Ectodermal cell (in vitro differentiated cells): ENCODE measurements around the gene FCHO1.
"Not testable (repeated sequence)": the region's sequence is repeated elsewhere in the genome, so short reads cannot be mapped to it uniquely, and the experiment has no call there.

ENCODE experiments used
- H3K27ac ChIP-seq: 2 replicates; pipeline ENCODE4 v1.7.0; 2013; ENCODE audit warnings: mild to moderate bottlenecking, low read depth, low read length; ENCODE audit not compliant: insufficient read depth, poor library complexity, severe bottlenecking
- H3K27me3 ChIP-seq: 2 replicates; pipeline ENCODE4 v1.7.0; 2013; ENCODE audit warnings: mild to moderate bottlenecking, low read length; ENCODE audit not compliant: insufficient read depth, control insufficient read depth, poor library complexity, severe bottlenecking
- H3K36me3 ChIP-seq: one replicate; pipeline ENCODE4 v1.7.0; 2013; ENCODE audit warnings: low read length; ENCODE audit not compliant: control insufficient read depth, insufficient read depth
- H3K4me1 ChIP-seq: one replicate; pipeline ENCODE4 v1.7.0; 2013; ENCODE audit warnings: low read length; ENCODE audit not compliant: control insufficient read depth, insufficient read depth
- H3K4me3 ChIP-seq: 2 replicates; pipeline ENCODE4 v1.7.0; 2013; ENCODE audit warnings: low read depth, low read length, control low read depth; ENCODE audit not compliant: insufficient read depth
- H3K9me3 ChIP-seq: 2 replicates; pipeline ENCODE4 v1.7.0; 2013; ENCODE audit warnings: mild to moderate bottlenecking, low read length, moderate library complexity; ENCODE audit not compliant: control insufficient read depth
- WGBS, 2 experiments: methylation state at CpG; one replicate each; pipeline ENCODE4 v1.1.7; 2013; ENCODE audit warnings: missing lambda C conversion rate in 2 of 2; 5-methylcytosine and 5-hydroxymethylcytosine counted together

Gene FCHO1

DNA sequence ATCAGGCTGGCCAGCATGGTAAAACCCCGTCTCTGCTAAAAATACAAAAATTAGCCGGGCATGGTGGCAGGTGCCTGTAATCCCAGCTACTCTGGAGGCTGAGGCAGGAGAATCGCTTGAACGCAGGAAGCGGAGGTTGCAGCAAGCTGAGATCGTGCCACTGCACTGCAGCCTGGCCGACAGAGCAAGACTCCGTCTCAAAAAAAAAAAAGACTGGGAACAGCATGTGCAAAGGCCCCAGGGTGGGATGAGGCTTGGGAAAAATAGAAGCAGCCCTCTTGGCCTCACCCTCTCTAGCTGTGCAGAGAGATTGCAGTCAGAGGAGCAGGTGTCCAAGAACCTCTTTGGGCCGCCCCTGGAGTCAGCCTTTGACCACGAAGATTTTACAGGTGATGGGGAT, 26.6 kb downstream of the FCHO1 start:
- H3K36me3 ChIP-seq, H3K9me3 ChIP-seq, H3K4me3 ChIP-seq, H3K27me3 ChIP-seq, H3K27ac ChIP-seq, H3K4me1 ChIP-seq: not testable (repeated sequence)
- 80 to 81% methylated on average over 10 of the region's 10 CpGs for WGBS, 2 experiments

DNA sequence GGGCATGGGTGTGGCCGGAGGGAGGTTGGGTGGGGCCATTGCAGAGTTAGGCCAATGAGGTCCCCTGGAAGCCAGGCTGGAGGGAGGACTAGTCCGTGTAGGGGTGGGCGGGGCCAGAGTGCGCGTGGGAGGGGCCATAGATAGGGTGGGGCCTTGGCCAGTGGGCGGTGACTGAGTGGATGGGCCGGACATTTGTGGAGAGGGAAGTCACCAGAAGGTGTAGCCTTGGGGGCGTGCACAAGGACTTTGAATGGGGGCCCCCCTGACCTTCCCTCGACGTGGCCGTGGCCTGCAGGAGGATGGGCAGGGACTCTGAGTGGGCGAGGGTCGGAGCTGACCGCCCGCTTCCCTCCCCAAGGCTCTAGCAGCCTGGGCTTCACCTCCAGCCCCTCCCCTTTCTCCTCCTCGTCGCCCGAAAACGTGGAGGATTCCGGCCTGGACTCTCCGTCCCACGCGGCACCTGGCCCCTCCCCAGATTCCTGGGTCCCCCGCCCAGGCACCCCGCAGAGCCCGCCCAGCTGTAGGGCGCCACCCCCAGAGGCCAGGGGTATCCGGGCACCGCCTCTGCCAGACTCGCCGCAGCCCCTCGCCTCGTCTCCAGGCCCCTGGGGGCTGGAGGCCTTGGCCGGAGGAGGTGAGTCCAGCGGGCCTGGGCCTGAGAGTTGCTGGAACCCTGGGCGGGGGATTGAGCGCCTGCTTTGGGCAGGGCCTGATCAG, 27.1 kb downstream of the FCHO1 start:
- Histone ChIP-seq H3K9me3 (no peaks in the 10 kb centered on the region), H3K4me3 (peak overlapping the region; percentile 30), H3K36me3 (no peaks in the 10 kb centered on the region), H3K27me3 (no peaks in the 10 kb centered on the region), H3K4me1 (peaks cover 6% of the 10 kb centered on the region), H3K27ac (no peak overlapping the region)
- WGBS, 2 experiments, result 4% methylated on average over 37 of the region's 37 CpGs

DNA sequence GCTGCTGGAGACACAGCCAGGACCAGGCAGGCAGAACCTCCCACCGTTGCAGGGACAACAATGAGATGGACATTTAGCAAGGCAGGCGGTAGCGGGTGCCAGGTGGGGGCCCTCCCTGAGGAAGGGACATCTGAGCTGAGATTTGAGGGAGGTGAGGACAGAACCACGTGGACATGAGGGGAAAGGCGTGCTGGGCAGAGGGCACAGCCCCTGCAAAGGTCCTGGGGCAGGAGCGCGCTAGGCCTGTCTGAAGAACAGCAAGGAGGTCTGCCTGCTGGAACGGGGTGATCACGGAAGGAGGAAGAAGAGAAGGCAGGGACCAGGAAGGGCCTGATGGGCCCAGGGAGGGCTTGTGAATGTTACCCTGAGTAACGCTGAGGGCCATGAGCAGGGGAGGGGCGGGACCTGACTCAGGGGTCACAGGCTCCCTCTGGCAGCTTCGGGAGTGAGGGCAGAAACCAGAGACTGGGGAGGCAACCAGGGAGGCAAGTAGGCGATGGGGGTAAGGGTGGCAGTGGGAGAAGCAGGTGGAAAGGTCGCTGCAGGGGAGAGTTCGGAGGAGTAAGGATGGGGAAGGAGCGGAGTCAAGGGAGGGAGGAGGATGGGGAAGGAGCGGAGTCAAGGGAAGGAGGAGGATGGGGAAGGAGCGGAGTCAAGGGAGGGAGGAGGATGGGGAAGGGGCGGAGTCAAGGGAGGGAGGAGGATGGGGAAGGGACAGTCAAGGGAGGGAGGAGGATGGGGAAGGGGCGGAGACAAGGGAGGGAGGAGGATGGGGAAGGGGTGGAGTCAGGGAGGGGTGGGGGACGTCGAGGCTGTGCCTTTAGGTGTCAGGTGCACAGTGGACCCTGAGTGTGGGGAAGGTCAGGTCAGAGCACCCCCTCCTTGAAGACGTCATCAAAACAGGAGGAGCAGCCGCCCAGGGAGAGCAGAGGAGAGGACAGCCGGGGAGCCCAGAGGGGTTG, 28.0 kb downstream of the FCHO1 start:
- Histone ChIP-seq H3K27me3 (no peaks in the 10 kb centered on the region), H3K4me3 (peak overlapping the region; percentile 30), H3K4me1 (peaks cover 6% of the 10 kb centered on the region), H3K27ac (no peak overlapping the region), H3K36me3 (no peaks in the 10 kb centered on the region), H3K9me3 (no peaks in the 10 kb centered on the region)
- WGBS, 2 experiments, result 10 to 14% methylated on average over 25 of the region's 25 CpGs

DNA sequence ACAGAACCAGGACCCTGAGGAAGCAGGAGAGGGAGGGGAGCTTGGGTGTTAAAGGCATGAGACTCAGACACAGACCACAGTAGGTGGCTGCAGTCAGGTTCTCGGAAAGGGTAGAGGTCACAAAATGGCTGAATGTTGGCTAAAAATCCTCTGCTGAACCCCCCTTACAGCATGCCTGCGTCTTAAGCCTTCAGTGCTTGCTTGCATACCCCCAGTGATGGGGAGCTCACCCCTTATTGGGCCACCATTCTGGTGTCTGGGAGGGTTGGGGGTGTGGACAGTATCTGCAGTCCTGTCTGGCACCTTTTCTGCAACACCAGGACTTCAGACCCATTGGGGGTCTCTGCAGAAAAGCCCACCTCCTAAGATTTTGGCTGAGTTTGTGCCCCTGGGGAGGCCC, 29.5 kb downstream of the FCHO1 start:
- Histone ChIP-seq H3K9me3 (no peaks in the 10 kb centered on the region), H3K4me3 (no peak overlapping the region), H3K27ac (no peak overlapping the region), H3K27me3 (no peaks in the 10 kb centered on the region), H3K36me3 (no peaks in the 10 kb centered on the region), H3K4me1 (no peaks in the 10 kb centered on the region)
- WGBS, 2 experiments, result 88 to 94% methylated on average over 2 of the region's 2 CpGs

DNA sequence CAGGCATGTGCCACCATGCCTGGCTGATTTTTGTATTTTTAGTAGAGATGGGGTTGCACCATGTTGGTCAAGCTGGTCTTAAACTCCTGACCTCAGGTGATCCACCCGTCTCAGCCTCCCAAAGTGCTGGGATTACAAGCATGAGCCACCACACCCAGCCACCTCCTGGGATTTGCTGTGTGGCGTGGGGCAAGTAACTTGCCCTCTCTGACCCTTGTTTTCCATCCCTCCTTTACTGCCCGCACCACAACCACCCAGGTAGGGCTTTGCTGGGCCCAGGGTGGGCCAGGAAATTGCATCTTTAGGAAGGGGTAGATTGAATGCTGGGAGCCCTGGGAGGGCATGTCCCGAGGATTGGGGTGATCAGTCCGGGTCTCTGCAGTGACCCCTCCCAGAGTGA, 32.4 kb downstream of the FCHO1 start:
- not testable (repeated sequence) for H3K4me1 ChIP-seq, H3K9me3 ChIP-seq, H3K27me3 ChIP-seq, H3K27ac ChIP-seq, H3K4me3 ChIP-seq, H3K36me3 ChIP-seq
- WGBS, 2 experiments, result 90 to 93% methylated on average over 5 of the region's 5 CpGs

DNA sequence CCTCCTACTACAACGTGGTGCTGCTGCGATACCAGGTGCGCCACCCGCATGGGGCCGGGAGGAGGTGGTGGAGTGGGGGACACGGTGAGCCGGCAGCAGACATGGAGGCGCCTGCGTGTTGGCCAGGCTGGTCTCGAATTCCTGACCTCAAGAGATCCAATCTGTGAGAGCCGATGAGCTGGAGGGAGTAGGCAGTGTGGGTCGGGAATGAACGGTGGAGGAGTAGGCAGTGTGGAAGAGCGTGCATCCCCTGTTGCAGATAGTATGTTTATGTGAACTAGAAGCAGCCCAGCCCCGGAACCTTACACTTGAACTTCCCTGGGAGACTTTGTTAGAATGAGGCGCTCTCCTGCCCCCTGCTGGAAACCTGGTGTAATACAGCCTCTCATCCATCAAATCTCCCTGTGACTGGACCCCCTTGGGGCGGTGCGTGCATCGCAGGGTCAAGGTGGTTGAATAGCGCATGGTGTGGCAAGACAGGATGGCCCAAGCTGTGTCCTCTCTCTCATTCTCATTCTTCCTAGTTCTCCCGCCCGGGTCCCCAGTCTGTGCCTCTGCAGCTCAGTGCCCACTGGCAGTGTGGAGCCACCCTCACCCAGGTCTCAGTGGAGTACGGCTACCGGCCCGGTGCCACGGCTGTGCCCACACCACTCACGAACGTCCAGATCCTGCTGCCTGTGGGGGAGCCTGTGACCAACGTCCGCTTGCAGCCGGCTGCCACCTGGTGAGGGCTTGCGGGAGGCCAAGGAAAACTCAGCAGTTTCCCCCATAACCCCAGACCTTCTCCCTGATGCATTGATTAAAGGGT, 33.1 kb downstream of the FCHO1 start:
- Histone ChIP-seq H3K4me3 (no peak overlapping the region), H3K4me1 (no peaks in the 10 kb centered on the region), H3K36me3 (no peaks in the 10 kb centered on the region), H3K9me3 (no peaks in the 10 kb centered on the region), H3K27ac (no peak overlapping the region), H3K27me3 (no peaks in the 10 kb centered on the region)
- 72 to 75% methylated on average over 32 of the region's 32 CpGs for WGBS, 2 experiments

DNA sequence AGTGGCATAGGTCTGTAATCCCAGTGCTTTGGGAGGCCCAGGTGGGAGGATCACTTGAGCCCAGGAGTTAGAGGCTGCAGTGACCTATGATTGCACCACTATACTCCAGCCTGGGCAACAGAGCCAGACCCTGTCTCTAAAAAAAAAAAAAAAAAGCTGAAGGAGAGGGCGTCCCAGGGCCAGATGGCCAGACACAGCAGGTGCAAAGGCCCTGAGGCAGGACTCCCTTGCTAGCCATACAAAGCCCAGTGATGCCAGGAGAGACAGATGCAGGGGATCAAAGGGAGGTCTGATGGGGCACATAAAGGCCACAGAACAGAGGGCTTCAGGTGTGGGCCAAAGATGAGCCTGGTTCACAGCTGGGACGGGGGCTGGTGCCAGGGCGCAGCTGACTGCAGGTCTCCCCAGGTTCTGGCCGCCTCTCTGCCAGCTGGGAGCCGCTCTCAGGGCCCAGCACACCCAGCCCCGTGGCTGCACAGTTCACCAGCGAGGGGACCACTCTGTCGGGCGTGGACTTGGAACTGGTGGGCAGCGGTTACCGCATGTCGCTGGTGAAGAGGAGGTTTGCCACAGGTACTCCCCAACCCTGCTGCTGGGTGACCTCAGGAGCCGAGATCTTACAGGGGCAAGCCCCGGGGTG, 36.1 kb downstream of the FCHO1 start:
- Histone ChIP-seq H3K36me3 (no peaks in the 10 kb centered on the region), H3K27me3 (no peaks in the 10 kb centered on the region), H3K4me1 (no peaks in the 10 kb centered on the region), H3K4me3 (no peak overlapping the region), H3K27ac (no peak overlapping the region), H3K9me3 (no peaks in the 10 kb centered on the region)
- 93 to 95% methylated on average over 14 of the region's 14 CpGs for WGBS, 2 experiments

DNA sequence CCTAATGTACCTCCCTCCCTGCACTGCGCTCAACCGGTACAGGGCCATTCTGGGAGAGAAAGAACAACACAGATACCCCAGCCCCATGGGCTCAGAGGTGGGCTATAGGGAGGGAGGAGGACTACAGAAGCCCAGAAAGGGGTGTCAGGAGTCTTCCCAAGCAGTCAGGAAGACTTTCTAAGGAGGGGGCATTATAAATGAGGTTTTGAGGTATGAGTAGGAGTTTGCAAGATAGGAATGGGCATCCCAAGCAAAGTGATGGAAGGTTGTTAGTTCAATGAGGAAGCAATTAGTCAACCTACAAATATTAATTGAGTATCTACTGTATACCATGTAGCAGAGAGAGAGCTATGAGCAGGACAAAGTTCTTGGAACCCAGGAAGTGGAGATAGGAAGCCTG, 37.4 kb downstream of the FCHO1 start:
- no peak overlapping the region for H3K4me3 ChIP-seq
- H3K27ac ChIP-seq, result no peak overlapping the region
- 100% methylated on average over 2 of the region's 2 CpGs for WGBS, 2 experiments
- no peaks in the 10 kb centered on the region for H3K4me1 ChIP-seq
- H3K27me3 ChIP-seq, result no peaks in the 10 kb centered on the region
- no peaks in the 10 kb centered on the region for H3K36me3 ChIP-seq
- H3K9me3 ChIP-seq, result no peaks in the 10 kb centered on the region

DNA sequence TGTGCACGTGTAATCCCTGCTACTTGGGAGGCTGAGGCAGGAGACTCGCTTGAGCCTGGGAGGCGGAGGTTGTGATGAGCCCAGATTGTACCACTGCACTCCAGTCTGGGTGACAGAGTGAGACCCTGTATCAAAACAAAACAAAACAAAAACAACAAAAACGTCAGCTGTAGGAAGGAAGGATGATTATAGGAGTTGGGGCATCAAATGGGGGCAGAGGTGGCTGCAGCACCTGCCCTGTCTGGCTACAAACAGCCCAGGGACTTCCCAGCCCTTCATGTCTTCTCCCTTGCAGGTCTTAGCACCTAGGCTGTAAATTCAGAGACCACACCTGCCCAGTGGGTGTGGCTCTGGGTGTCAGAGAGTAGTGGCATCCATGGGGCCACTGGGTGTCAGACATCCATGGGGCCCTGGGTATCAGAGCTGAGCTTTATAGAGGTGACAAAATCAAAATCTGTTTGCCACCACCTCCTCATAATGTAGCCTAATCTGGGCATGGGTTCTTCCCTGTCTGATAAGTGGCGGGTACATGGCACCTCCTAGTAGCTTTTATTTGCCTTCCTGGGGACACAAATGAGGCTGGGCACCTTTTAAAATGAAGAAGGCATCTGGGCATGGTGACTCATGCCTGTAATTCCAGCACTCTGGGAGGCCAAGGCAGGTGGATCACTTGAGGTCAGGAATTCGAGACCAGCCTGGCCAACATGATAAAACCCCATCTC, 38.9 kb downstream of the FCHO1 start:
- Histone ChIP-seq H3K27ac (no peak overlapping the region), H3K4me1 (no peaks in the 10 kb centered on the region), H3K36me3 (no peaks in the 10 kb centered on the region), H3K9me3 (no peaks in the 10 kb centered on the region), H3K4me3 (no peak overlapping the region), H3K27me3 (peaks cover 16% of the 10 kb centered on the region)
- WGBS, 2 experiments, result 76 to 87% methylated on average over 6 of the region's 6 CpGs
